ENCODE results near the gene GMPS. TPM values are rescaled to one million over a fixed set of nuclear protein-coding genes. Genes with fewer than 3 reads are reported as not detected.

The GMPS gene
- total RNA-seq, 1 donor from 2014 or later, result 39.9 TPM

- H3K36me3 ChIP-seq, result no peaks in the 10 kb centered on the region
- no peak overlapping the region for H3K27ac ChIP-seq
- ATAC-seq, result no peak
- H3K9me3 ChIP-seq, result no peaks in the 10 kb centered on the region
- TF ChIP-seq CTCF (IDR thresholded peaks at IDR 0.05), result no peak
- no peaks in the 10 kb centered on the region for H3K4me1 ChIP-seq
- no peak overlapping the region for H3K4me3 ChIP-seq
- H3K27me3 ChIP-seq (ENCODE audit: low read depth), result no peaks in the 10 kb centered on the region
- intact Hi-C loops (cut with DNase I), result no loop called here
- DNase-seq, result no peak
These were observed 119.1 kb downstream of the GMPS start for GRCh38 chr3:155989536-155989935.

GRCh38 chr3:155991212-155991611, 120.8 kb downstream of the GMPS start:
- H3K4me3 ChIP-seq, result no peak overlapping the region
- TF ChIP-seq CTCF (IDR thresholded peaks at IDR 0.05), result no peak
- no peaks in the 10 kb centered on the region for H3K36me3 ChIP-seq
- no peak overlapping the region for H3K27ac ChIP-seq
- H3K4me1 ChIP-seq, result no peaks in the 10 kb centered on the region
- H3K9me3 ChIP-seq, result no peaks in the 10 kb centered on the region
- H3K27me3 ChIP-seq (ENCODE audit: low read depth), result no peaks in the 10 kb centered on the region
- DNase-seq (no peak), ATAC-seq (no peak)
- intact Hi-C loops (cut with DNase I), result no loop called here

GRCh38 chr3:155991847-155992246, 121.4 kb downstream of the GMPS start:
- no peaks in the 10 kb centered on the region for H3K9me3 ChIP-seq
- no peak overlapping the region for H3K4me3 ChIP-seq
- no peaks in the 10 kb centered on the region for H3K36me3 ChIP-seq
- H3K4me1 ChIP-seq, result no peaks in the 10 kb centered on the region
- H3K27me3 ChIP-seq (ENCODE audit: low read depth), result no peaks in the 10 kb centered on the region
- DNase-seq (no peak), ATAC-seq (no peak)
- no peak overlapping the region for H3K27ac ChIP-seq
- no peak for TF ChIP-seq CTCF (IDR thresholded peaks at IDR 0.05)
- intact Hi-C loops (cut with DNase I), result no loop called here

Other genes with a start within 250 kb of the GMPS start
- gene PLCH1, start 125.6 kb upstream of the GMPS start, total RNA-seq, result 14.0 TPM
- gene C3orf33, start 64.4 kb upstream of the GMPS start, total RNA-seq, result 3.6 TPM
- 33.9 TPM for gene SLC33A1, start 16.2 kb upstream of the GMPS start, total RNA-seq
- 4.7 TPM for gene KCNAB1, start 249.9 kb downstream of the GMPS start, total RNA-seq